ENCODE measurements around the gene PRLHR.

Gene PRLHR

DNA sequence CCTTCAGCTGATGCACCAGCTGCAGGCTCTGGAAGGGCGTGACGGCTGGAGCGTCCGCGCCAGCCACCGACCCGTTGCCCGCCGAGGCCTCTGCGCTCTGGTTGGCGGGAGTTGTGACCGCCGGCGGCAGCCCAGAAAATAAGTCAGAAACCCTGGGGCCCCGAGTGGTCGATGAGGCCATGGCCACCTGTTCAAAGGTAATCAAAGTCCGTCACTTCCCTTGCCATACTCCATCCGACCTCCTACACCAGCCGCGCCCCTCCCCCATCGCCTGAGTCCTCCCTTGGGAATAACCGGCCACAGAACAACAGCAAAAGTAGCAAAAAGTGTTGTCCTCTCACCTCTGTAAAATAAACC lies 406 bp downstream of the PRLHR start:
- TF ChIP-seq, protein P1, sequence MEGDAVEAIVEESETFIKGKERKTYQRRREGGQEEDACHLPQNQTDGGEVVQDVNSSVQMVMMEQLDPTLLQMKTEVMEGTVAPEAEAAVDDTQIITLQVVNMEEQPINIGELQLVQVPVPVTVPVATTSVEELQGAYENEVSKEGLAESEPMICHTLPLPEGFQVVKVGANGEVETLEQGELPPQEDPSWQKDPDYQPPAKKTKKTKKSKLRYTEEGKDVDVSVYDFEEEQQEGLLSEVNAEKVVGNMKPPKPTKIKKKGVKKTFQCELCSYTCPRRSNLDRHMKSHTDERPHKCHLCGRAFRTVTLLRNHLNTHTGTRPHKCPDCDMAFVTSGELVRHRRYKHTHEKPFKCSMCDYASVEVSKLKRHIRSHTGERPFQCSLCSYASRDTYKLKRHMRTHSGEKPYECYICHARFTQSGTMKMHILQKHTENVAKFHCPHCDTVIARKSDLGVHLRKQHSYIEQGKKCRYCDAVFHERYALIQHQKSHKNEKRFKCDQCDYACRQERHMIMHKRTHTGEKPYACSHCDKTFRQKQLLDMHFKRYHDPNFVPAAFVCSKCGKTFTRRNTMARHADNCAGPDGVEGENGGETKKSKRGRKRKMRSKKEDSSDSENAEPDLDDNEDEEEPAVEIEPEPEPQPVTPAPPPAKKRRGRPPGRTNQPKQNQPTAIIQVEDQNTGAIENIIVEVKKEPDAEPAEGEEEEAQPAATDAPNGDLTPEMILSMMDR (IDR thresholded peaks at IDR 0.05; ENCODE audit: insufficient read depth, low read length, poor library complexity, severe bottlenecking): no peak
- Histone ChIP-seq H3K27me3 (replicated peaks; ENCODE audit: control insufficient read depth, insufficient read depth, low read length) (no peaks in the 10 kb centered on the region; the same call in 1 of the 2 replicates), H3K4me3 (replicated peaks; ENCODE audit: low read depth, low read length) (no peak overlapping the region), H3K36me3 (ENCODE audit: control insufficient read depth, insufficient read depth, low read length) (no peaks in the 10 kb centered on the region)
- DNase-seq (ENCODE audit: extremely low read depth, insufficient read length): no peak

DNA sequence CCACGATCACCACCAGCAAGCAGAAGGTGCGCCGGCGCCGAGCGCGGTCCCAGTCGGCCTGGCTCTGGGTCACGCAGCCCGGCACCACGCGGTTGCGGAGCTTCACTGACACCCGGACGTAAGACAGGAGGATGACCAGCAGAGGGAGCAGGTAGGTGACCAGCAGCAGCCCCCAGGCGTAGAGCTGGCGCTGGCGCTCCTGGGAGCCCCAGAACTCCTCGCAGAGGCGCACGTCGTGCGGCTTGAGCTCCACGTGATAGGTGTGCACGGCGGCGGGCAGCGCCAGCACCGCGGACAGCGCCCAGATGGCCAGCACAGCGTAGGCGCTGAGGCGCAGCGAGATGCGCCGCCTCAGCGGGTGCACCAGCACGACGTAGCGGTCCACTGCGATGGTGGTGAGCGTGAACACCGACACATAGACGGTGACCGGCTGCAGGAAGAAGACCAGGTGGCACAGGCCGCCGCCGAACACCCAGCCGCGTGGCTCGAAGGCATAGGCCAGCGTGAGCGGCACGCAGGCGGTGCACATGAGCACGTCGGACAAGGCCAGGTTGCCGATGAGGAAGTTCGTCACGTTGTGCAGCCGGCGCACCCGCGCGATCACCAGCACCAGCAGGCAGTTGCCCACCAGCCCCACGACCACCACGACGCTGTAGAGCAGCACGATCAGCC lies 920 bp downstream of the PRLHR start:
- TF ChIP-seq, protein P1 (IDR thresholded peaks at IDR 0.05; ENCODE audit: insufficient read depth, low read length, poor library complexity, severe bottlenecking): no peak
- no peak overlapping the region for H3K4me3 ChIP-seq (replicated peaks; ENCODE audit: low read depth, low read length)

DNA sequence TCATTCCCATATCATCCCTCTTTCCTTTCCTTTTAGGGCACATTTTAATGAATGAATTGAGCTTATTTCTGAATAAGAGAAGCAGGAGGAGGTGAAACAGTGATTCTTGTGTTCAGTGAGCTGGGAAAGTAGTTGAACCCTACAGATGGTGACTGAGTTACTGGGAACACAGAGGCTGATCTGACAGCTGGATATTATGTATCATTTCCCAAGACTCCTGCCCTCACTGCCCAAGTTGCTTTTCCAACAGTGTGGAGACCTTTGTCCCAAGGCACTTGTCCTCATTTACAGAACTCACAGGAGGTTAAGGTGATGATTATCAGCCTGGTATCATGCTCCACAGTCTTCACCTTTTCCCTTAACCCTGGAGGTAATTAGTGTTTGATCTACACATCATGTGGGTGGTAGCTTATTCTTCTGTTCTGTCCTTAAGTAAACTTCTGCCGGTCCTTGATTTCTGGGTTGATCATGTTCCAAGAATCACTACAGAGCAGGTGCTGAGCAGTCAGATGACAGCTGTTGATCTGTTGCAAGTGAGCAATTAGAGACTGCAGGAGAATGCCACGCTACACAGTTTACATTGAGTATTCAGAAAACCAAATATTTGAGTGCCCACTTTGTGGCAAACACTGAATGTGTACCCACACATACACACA lies 2.6 kb downstream of the PRLHR start:
- Histone ChIP-seq H3K4me3 (replicated peaks; ENCODE audit: low read depth, low read length) (no peak overlapping the region), H3K36me3 (ENCODE audit: control insufficient read depth, insufficient read depth, low read length) (no peaks in the 10 kb centered on the region), H3K27me3 (replicated peaks; ENCODE audit: control insufficient read depth, insufficient read depth, low read length) (no peaks in the 10 kb centered on the region; the same call in 1 of the 2 replicates)
- TF ChIP-seq, protein P1 (IDR thresholded peaks at IDR 0.05; ENCODE audit: insufficient read depth, low read length, poor library complexity, severe bottlenecking): no peak
- no peak for DNase-seq (ENCODE audit: extremely low read depth, insufficient read length)

More for the DNA sequence above, 920 bp downstream of the PRLHR start:
- no peak for DNase-seq (ENCODE audit: extremely low read depth, insufficient read length)
- Histone ChIP-seq H3K36me3 (ENCODE audit: control insufficient read depth, insufficient read depth, low read length) (no peaks in the 10 kb centered on the region), H3K27me3 (replicated peaks; ENCODE audit: control insufficient read depth, insufficient read depth, low read length) (no peaks in the 10 kb centered on the region; the same call in 1 of the 2 replicates)

DNA sequence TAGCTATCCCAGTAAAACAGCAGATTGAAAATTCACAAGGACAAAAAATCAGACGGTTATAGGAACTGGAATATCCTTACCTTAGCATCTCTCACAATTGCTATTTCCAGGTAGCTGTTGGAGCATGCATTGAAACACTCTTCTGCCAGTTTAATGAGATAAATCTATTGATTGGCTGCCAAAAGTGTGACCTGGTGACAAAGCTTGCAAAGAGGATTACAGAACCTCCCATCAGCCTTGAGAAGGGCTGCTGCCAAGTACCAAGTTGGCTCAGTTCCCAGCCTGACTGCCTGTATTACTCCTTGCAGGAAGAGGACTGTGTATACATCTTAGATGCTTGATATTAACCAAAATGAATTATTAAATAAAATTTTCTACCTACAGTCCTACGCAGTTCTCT lies 5.1 kb downstream of the PRLHR start:
- DNase-seq (ENCODE audit: extremely low read depth, insufficient read length): no peak

DNA sequence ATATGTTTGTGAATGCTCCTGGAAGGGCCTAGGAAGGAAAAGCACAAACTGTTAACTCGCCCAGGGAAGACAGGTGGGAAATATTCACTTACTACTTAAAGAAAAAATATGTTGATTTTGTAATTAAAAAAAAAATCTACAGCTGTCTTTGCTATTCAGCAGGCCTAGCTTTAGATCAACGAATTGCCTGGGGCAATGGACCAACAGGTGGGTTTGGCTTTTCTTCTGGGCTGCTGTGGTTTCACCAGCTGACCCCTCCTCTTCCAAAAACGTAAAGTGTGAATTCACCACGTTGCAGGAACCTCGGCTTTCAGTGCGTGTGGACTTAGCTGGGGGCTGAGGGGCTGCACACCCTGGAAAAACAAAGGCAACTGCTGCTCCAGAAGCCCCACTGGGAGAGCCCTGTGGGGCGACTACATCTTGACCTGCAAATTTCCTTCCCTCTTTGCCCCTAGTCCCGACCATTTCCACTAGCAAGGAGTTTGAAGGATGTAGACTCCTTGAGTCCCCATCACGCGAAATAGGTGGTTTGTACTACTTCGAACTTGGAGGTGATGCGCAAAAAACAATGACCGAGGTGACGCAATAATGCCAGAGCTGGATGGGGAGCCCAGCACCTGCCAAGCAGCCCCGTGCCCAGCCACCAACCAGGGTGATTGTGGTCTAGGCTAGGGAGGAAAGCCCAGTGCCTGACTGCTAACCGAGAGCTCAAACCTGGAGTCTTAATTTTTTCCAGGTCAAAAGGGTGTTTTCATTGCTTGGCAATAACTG lies 7.4 kb downstream of the PRLHR start:
- H3K36me3 ChIP-seq (ENCODE audit: control insufficient read depth, insufficient read depth, low read length): no peaks in the 10 kb centered on the region
- no peak for DNase-seq (ENCODE audit: extremely low read depth, insufficient read length)
- H3K27me3 ChIP-seq (replicated peaks; ENCODE audit: control insufficient read depth, insufficient read depth, low read length): no peaks in the 10 kb centered on the region; the same call in 1 of the 2 replicates
- no peak overlapping the region for H3K4me3 ChIP-seq (replicated peaks; ENCODE audit: low read depth, low read length)
- TF ChIP-seq, protein P1 (IDR thresholded peaks at IDR 0.05; ENCODE audit: insufficient read depth, low read length, poor library complexity, severe bottlenecking): no peak

More for the DNA sequence above, 5.1 kb downstream of the PRLHR start:
- H3K27me3 ChIP-seq (replicated peaks; ENCODE audit: control insufficient read depth, insufficient read depth, low read length): no peaks in the 10 kb centered on the region
- H3K4me3 ChIP-seq (replicated peaks; ENCODE audit: low read depth, low read length): no peak overlapping the region
- H3K36me3 ChIP-seq (ENCODE audit: control insufficient read depth, insufficient read depth, low read length): no peaks in the 10 kb centered on the region
- TF ChIP-seq, protein P1 (IDR thresholded peaks at IDR 0.05; ENCODE audit: insufficient read depth, low read length, poor library complexity, severe bottlenecking): no peak

All from GM06990 (cell line).